Measurements from ENCODE around the gene NT5C. TPM values are rescaled to one million over a fixed set of nuclear protein-coding genes. Genes with fewer than 3 reads are reported as not detected.

Gene NT5C
- total RNA-seq, 1 donor, result 24.3 TPM

DNA sequence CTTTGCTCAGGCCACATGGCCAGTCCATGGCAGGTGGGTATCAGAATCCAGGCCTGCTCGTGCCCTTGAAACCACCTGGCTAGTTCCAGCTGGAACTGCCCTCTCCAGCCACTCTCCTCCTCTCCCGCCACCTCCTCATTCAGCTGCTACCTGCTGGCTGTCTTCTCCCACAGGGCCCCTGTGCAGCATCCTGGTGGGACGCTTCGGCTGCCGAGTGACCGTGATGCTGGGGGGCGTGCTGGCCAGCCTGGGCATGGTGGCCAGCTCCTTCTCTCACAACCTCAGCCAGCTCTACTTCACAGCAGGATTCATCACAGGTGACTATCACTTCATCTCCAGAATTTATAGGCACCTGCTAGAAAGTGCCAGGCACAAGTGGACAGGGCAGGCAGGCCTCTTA is 33.7 kb downstream of the NT5C start:
- H3K4me1 ChIP-seq (ENCODE audit: insufficient read depth, low read length), result peaks cover 34% of the 10 kb centered on the region
- no peak overlapping the region for H3K4me3 ChIP-seq (ENCODE audit: low read length)
- no peaks in the 10 kb centered on the region for H3K27me3 ChIP-seq (ENCODE audit: insufficient read depth, low read length)
- no peaks in the 10 kb centered on the region for H3K9me3 ChIP-seq (ENCODE audit: low read depth, low read length)

DNA sequence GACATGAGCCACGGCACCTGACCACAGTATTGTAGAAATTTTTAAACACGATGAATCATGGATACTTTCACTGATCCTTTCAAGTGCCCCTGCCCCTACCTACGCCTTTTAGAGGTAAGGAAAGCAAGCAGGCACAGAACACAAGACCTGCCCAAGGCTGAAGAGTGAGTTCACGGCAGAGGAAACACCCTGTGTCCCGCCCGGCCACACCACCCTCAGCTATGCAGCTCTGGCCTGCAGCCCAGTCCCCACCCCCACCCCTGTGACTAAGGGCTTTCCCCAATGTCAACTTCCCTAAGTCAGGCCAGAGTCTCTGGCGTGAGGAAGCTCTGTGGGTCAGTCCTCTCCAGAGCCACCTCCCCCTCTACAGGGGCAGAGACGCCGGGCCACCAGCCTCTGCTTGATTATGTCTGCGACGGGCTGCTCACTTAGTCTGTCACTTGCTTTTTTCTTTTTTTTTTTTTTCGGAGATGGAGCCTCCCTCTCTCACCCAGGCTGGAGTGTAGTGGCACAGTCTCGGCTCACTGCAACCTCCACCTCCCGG is 35.4 kb downstream of the NT5C start:
- Histone ChIP-seq H3K27me3 (ENCODE audit: insufficient read depth, low read length) (no peaks in the 10 kb centered on the region), H3K4me1 (ENCODE audit: insufficient read depth, low read length) (peaks cover 40% of the 10 kb centered on the region), H3K4me3 (ENCODE audit: low read length) (no peak overlapping the region), H3K9me3 (ENCODE audit: low read depth, low read length) (no peaks in the 10 kb centered on the region)

GRCh38 chr17:75094871-75095399 is 36.6 kb downstream of the NT5C start:
- Histone ChIP-seq H3K4me1 (ENCODE audit: insufficient read depth, low read length) (peaks cover 50% of the 10 kb centered on the region), H3K27me3 (ENCODE audit: insufficient read depth, low read length) (no peaks in the 10 kb centered on the region), H3K9me3 (ENCODE audit: low read depth, low read length) (no peaks in the 10 kb centered on the region), H3K4me3 (ENCODE audit: low read length) (no peak overlapping the region)

- no peaks in the 10 kb centered on the region for H3K9me3 ChIP-seq (ENCODE audit: low read depth, low read length)
- H3K4me3 ChIP-seq (ENCODE audit: low read length), result no peak overlapping the region
- no peaks in the 10 kb centered on the region for H3K27me3 ChIP-seq (ENCODE audit: insufficient read depth, low read length)
- peaks cover 63% of the 10 kb centered on the region for H3K4me1 ChIP-seq (ENCODE audit: insufficient read depth, low read length)
Observed at GRCh38 chr17:75093548-75094158, 37.9 kb downstream of the NT5C start.

GRCh38 chr17:75091855-75092327 is 39.7 kb downstream of the NT5C start:
- no peak overlapping the region for H3K4me3 ChIP-seq (ENCODE audit: low read length)
- H3K9me3 ChIP-seq (ENCODE audit: low read depth, low read length), result no peaks in the 10 kb centered on the region
- H3K27me3 ChIP-seq (ENCODE audit: insufficient read depth, low read length), result no peaks in the 10 kb centered on the region
- peaks cover 75% of the 10 kb centered on the region for H3K4me1 ChIP-seq (ENCODE audit: insufficient read depth, low read length)

DNA sequence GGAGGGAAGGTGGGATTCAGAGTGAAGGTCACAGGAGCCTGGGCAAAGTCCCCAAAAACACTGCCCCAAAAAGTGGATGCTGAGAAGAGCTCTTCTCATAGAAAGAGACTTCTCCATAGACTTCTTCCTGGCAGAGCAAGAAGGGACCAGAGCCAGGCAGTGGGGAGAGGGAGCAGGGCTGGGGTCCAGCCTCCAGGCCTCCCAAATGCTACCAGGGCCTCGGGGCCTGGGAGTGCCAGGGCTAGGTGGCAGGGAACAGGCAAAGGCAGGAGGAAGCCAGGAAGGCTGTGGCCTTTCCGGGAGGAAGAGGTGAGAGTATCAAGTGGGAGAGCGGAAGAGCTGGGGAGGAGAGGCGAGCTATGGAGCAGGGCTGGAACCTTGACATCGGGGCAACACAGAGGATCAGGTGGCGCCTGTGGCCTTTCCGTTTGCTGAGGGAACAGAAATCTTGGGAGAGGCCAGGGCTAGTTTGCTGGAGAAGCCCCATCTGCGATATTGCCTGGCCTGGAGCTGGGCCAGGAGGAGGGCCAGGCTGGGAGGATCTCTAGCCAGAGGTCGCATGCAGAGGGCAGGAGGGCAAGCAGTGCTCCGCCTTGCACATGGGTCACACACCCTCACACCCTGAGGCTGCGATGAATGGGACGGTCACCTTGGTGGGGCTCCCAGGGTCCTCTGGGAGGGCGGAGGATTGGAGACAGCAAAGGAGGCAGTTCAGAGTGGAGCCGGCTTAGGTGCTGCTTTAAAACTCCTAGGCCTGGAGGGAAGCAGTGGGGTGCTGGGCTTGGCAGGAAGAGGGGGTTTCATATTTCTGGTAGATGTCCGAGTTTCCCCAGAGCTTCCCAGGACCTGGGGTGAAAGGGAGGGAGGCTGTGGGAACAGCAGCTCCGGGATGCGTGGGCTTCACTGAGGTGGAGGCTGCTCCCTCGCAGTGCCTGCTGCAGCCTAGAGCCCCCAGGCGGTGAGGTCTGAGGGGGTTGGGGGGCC is 40.4 kb downstream of the NT5C start:
- Histone ChIP-seq H3K4me3 (ENCODE audit: low read length) (no peak overlapping the region), H3K27me3 (ENCODE audit: insufficient read depth, low read length) (no peaks in the 10 kb centered on the region), H3K4me1 (ENCODE audit: insufficient read depth, low read length) (peaks cover 74% of the 10 kb centered on the region), H3K9me3 (ENCODE audit: low read depth, low read length) (no peaks in the 10 kb centered on the region)

- peak overlapping the region; percentile 53 for H3K4me3 ChIP-seq (ENCODE audit: low read length)
- H3K9me3 ChIP-seq (ENCODE audit: low read depth, low read length), result no peaks in the 10 kb centered on the region
- peaks cover 64% of the 10 kb centered on the region for H3K4me1 ChIP-seq (ENCODE audit: insufficient read depth, low read length)
- no peaks in the 10 kb centered on the region for H3K27me3 ChIP-seq (ENCODE audit: insufficient read depth, low read length)
Observed at GRCh38 chr17:75088465-75089417, 42.8 kb downstream of the NT5C start.

DNA sequence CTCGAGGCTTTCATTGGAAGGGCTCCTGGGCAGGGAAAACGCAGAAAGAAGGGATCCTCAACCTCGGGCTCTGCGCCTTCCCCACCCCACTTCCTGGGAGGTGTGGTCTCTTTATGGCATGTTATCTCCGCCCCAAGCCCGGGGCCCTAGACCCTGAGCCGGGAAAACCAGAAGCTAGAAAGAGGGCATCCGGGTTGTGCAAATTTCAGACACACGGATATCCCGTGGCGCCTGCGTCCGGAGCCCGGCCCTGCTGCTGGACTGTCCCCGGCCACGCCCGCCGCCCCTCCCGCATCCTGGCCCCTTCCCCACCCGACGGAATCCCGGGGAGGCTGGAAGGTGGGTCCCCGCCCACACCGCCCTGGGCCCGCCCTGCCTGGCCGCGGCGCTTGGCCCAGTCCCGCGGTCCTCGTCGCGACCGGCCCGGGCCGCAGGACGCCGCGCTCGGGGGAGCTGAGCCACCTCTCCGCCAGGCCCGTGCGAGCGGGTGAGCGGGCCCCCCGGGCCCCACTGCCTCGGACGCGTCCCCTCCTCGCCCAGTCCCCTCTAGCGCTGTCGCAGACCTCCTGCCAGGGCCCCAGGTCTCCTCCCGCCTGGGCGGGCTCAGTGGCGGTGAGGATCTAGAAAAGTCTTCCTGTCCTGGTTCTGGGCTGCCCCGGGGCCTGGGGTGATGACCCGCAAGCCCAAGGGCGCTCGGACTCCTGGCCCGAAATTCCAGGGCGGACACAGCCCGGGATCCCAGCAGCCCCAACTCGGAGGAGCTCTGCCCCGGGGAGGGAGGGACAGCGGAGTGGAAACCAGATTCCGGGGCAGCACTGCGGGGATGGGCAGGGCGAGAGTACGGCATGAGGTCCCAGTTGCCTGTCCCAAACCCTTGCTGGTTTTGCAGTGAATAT is 43.7 kb downstream of the NT5C start, which contains the start of gene SLC16A5:
Gene SLC16A5, plus strand, starts transcription at position 397 of the 896 bp plus-strand sequence. CDS start 5,683 bp downstream, outside the sequence.
- Histone ChIP-seq H3K27me3 (ENCODE audit: insufficient read depth, low read length) (no peaks in the 10 kb centered on the region), H3K4me3 (ENCODE audit: low read length) (peak within 1 kb of the TSS; percentile 53), H3K9me3 (ENCODE audit: low read depth, low read length) (no peaks in the 10 kb centered on the region), H3K4me1 (ENCODE audit: insufficient read depth, low read length) (peaks cover 56% of the 10 kb centered on the region)

- H3K27me3 ChIP-seq (ENCODE audit: insufficient read depth, low read length), result no peaks in the 10 kb centered on the region
- H3K4me3 ChIP-seq (ENCODE audit: low read length), result peak overlapping the region; percentile 53
- peaks cover 50% of the 10 kb centered on the region for H3K4me1 ChIP-seq (ENCODE audit: insufficient read depth, low read length)
- no peaks in the 10 kb centered on the region for H3K9me3 ChIP-seq (ENCODE audit: low read depth, low read length)
Observed at GRCh38 chr17:75087182-75087557, 44.4 kb downstream of the NT5C start.

DNA sequence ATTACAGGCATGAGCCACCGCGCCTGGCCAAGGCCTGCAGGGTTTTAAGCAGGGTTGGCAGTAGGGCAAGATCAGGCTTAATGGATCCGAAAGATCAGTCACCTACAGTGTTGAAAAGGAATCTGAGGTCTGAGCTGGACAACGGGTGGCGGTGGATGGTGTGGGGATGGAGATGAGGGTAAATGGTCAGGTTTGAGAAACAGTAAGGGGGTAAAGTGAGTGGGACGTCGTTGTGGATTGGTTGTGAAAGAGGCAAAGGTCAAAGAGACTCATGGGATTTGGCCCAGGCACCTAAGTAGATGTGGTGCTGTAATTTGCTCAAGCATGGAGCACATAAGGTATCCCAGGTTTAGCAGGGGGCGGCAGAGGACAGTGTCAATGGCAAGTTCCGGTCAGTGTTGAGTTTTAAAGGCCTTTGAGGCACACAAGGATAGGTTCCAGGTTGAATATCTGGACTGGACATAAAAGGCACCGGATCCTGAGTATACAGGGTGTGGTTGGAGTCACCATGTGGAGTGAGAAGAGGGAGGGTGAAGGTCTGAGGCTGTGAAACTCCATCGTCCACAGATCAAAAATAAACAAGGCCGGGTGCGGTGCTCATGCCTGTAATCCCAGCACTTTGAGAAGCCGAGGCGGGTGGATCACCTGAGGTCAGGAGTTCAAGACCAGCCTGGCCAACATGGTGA is 44.9 kb downstream of the NT5C start:
- H3K9me3 ChIP-seq (ENCODE audit: low read depth, low read length), result no peaks in the 10 kb centered on the region
- no peak overlapping the region for H3K4me3 ChIP-seq (ENCODE audit: low read length)
- H3K4me1 ChIP-seq (ENCODE audit: insufficient read depth, low read length), result peaks cover 44% of the 10 kb centered on the region
- H3K27me3 ChIP-seq (ENCODE audit: insufficient read depth, low read length), result no peaks in the 10 kb centered on the region

GRCh38 chr17:75084039-75084660 is 47.4 kb downstream of the NT5C start:
- peaks cover 29% of the 10 kb centered on the region for H3K4me1 ChIP-seq (ENCODE audit: insufficient read depth, low read length)
- no peaks in the 10 kb centered on the region for H3K27me3 ChIP-seq (ENCODE audit: insufficient read depth, low read length)
- H3K9me3 ChIP-seq (ENCODE audit: low read depth, low read length), result no peaks in the 10 kb centered on the region
- H3K4me3 ChIP-seq (ENCODE audit: low read length), result no peak overlapping the region

DNA sequence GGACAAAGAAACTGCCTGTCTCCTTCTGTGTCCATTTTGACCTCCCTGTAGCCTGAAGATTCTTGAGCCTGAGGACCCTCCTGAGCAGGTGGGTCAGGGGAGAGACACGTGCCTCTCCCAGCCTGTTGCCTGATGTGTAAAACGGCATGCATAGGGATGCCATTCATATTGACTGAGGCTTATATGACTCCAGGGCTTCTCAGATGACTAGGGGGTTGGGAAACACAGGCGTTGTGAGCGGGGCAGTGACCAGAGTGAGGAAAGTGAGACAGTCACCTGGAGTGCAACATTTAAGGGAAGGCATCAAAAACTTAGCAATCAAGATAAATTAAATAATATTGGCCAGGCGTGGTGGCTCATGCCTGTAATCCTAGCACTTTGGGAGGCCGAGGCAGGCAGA is 48.9 kb downstream of the NT5C start:
- Histone ChIP-seq H3K4me3 (ENCODE audit: low read length) (no peak overlapping the region), H3K4me1 (ENCODE audit: insufficient read depth, low read length) (peaks cover 26% of the 10 kb centered on the region), H3K9me3 (ENCODE audit: low read depth, low read length) (no peaks in the 10 kb centered on the region), H3K27me3 (ENCODE audit: insufficient read depth, low read length) (no peaks in the 10 kb centered on the region)
